AG09319 (cell line): ENCODE measurements around the gene DCAF15.
"Not testable (repeated sequence)": the region's sequence is repeated elsewhere in the genome, so short reads cannot be mapped to it uniquely, and the experiment has no call there.

Experiments used
- DNase-seq: peaks from one replicate; pipeline ENCODE4 v3.0.0-alpha.2; 2010; ENCODE audit warnings: low read depth; ENCODE audit errors: extremely low read depth
- CTCF ChIP-seq: IDR thresholded peaks from 2 replicates; pipeline ENCODE4 v1.5.1; 2011; ENCODE audit warnings: low read depth, mild to moderate bottlenecking, inconsistent platforms, low read length, moderate library complexity

Gene DCAF15

GRCh38 chr19:13909430-13909829 lies 42.9 kb upstream of the DCAF15 start:
- no peak for TF ChIP-seq CTCF

GRCh38 chr19:13913352-13913751 lies 39.0 kb upstream of the DCAF15 start:
- no peak for DNase-seq
- TF ChIP-seq CTCF: no peak

More at GRCh38 chr19:13909430-13909829, 42.9 kb upstream of the DCAF15 start:
- no peak for DNase-seq

GRCh38 chr19:13914777-13915176 lies 37.5 kb upstream of the DCAF15 start:
- TF ChIP-seq CTCF: no peak
- no peak for DNase-seq

- DNase-seq: no peak
- no peak for TF ChIP-seq CTCF
Measured at GRCh38 chr19:13917888-13918406, 34.4 kb upstream of the DCAF15 start.

GRCh38 chr19:13918726-13919411 lies 33.4 kb upstream of the DCAF15 start:
- no peak for DNase-seq
- no peak for TF ChIP-seq CTCF

- no peak for TF ChIP-seq CTCF
- DNase-seq: no peak
Measured at GRCh38 chr19:13920524-13920923, 31.8 kb upstream of the DCAF15 start.

GRCh38 chr19:13920940-13921747 lies 31.2 kb upstream of the DCAF15 start:
- DNase-seq: no peak
- no peak for TF ChIP-seq CTCF

- DNase-seq: not testable (repeated sequence)
Measured at GRCh38 chr19:13922118-13922517, 30.2 kb upstream of the DCAF15 start.
